ENCODE measurements around the gene ZFYVE28. TPM values are rescaled to one million over a fixed set of nuclear protein-coding genes. Genes with fewer than 3 reads are reported as not detected.

ZFYVE28 gene
- total and polyA plus RNA-seq, 10 of the 15 experiments (the other 5 are each of a cell fraction or from before 2014, with no cell fraction given) = 0.06 to 1.9 (median 0.22) TPM; not detected in 1

- TF ChIP-seq REST (IDR thresholded peaks at IDR 0.05; ENCODE audit: low read depth, low read length) = no peak
- no peak for TF ChIP-seq SUZ12 (IDR thresholded peaks at IDR 0.05; ENCODE audit: unreplicated experiment)
- TF ChIP-seq WRNIP1 (IDR thresholded peaks at IDR 0.05; ENCODE audit: borderline replicate concordance, low read depth, low read length) = no peak
- no peak for TF ChIP-seq ZNF274 (IDR thresholded peaks at IDR 0.05; ENCODE audit: insufficient read depth, insufficient read length)
- no peak for TF ChIP-seq SREBF2 (IDR thresholded peaks at IDR 0.05; ENCODE audit: low read length)
- no peak for TF ChIP-seq HSF1 (IDR thresholded peaks at IDR 0.05; ENCODE audit: low read depth, low read length)
Observed at GRCh38 chr4:2449051-2449450, 30.6 kb upstream of the ZFYVE28 start (continued).

GRCh38 chr4:2448589-2448988 is 30.1 kb upstream of the ZFYVE28 start:
- WGBS (ENCODE audit: insufficient coverage, insufficient replicate concordance, low lambda C conversion rate, missing lambda C conversion rate) = 24% methylated on average over 7 of the region's 7 CpGs
- POLR2A ChIA-PET = no interaction called here
- Histone ChIP-seq H3K4me1 (ENCODE audit: control insufficient read depth, insufficient read depth, low read length) (no peaks in the 10 kb centered on the region), H3K4me2 (ENCODE audit: control insufficient read depth, insufficient read depth) (no peak overlapping the region), H3K36me3 (ENCODE audit: control insufficient read depth in 2 of 2, insufficient read depth in 2 of 2, low read length in 1 of 2) (no peaks in the 10 kb centered on the region), H3K79me2 (ENCODE audit: control insufficient read depth, insufficient read depth, low read length) (no peaks in the 10 kb centered on the region), H4K20me1 (ENCODE audit: control insufficient read depth, insufficient read depth) (no peaks in the 10 kb centered on the region), H3K4me3 (no peak overlapping the region), H3K27me3 (replicated peaks in 1 of 2; ENCODE audit: control insufficient read depth in 2 of 2, insufficient read depth in 2 of 2, low read length in 1 of 2) (no peaks in the 10 kb centered on the region; a peak in 2 of 4 replicates), H3K9ac (ENCODE audit: control insufficient read depth, insufficient read depth, low read length) (no peak overlapping the region), H3K27ac (ENCODE audit: control insufficient read depth, insufficient read depth) (no peak overlapping the region), H3K9me3 (replicated peaks; ENCODE audit: control insufficient read depth, insufficient read depth, low read length) (no peaks in the 10 kb centered on the region), H2AFZ (ENCODE audit: control insufficient read depth, low read depth, low read length) (no peak overlapping the region)
- SMC1A ChIA-PET (ENCODE audit: uncharacterized antibody, unreplicated experiment) = interaction anchor here (0.9 to 1.4 kb wide), 2 partner anchors 14 to 229 kb away, joined by 3 read pairs; no protein-coding TSS in a partner anchor
- CTCF ChIA-PET = interaction anchor here (0.5 to 1.5 kb wide), 2 partner anchors 229 to 578 kb away, joined by 3 read pairs; no protein-coding TSS in a partner anchor
- FAIRE-seq = no peak
- intact Hi-C loops (cut with micrococcal nuclease; ENCODE audit: unreplicated experiment) (no loop called here), in situ Hi-C loops (cut with MboI) (no loop called here)
- RAD21 ChIA-PET (ENCODE audit: unreplicated experiment) = interaction anchor here (1.0 kb wide), 1 partner anchor 87 kb away, joined by 3 read pairs; no protein-coding TSS in a partner anchor
- no TSS peak for BruUV-seq (replicated peaks)
- ATAC-seq = no peak
- no peak for DNase-seq (ENCODE audit: low read depth, low spot score)
- TF ChIP-seq CHD4 (IDR thresholded peaks at IDR 0.05) = no peak
- TF ChIP-seq ZNF207 (IDR thresholded peaks at IDR 0.05; ENCODE audit: borderline replicate concordance) = no peak
- no peak for TF ChIP-seq ZNF687 (IDR thresholded peaks at IDR 0.05)
- TF ChIP-seq IKZF1 (conservative IDR thresholded peaks at IDR 0.05) = no peak
- no peak for TF ChIP-seq PML (IDR thresholded peaks at IDR 0.05; ENCODE audit: low read length)

Data from GM12878 (cell line).